Activated B cell treated with CpG ODN at 0.5 μM for 24 hours (primary cell): ENCODE results near the gene HK2. TPM values are rescaled to one million over a fixed set of nuclear protein-coding genes. Genes with fewer than 3 reads are reported as not detected.

Experiments used
- ATAC-seq: fragments of 200-7000 bp; cut with Tn5 transposase; one replicate; pipeline ENCODE4 v1.10.0; 2021; ENCODE audit warnings: low read depth, mild to moderate bottlenecking, moderate library complexity
- CTCF ChIA-PET: fragments of 350-600 bp; sonication (Branson Sonifier 250); formaldehyde crosslinking; loops from one replicate; lab custom pipeline; 2021; ENCODE audit warnings: antibody characterized with exemption; lab: Charles Lee
- POLR2A ChIA-PET: fragments of 350-600 bp; sonication (Branson Sonifier 250); formaldehyde crosslinking; loops from one replicate; lab custom pipeline; 2021; ENCODE audit warnings: antibody characterized with exemption; lab: Charles Lee
- DNase-seq: peaks from one replicate; pipeline ENCODE4 v3.0.0; 2022
- H3K27ac Mint-ChIP-seq: one replicate; pipeline ENCODE4 v1.8.0; 2020; ENCODE audit warnings: mixed read lengths
- H3K27me3 Mint-ChIP-seq: one replicate; pipeline ENCODE4 v1.8.0; 2021; ENCODE audit warnings: mixed read lengths
- H3K36me3 Mint-ChIP-seq: one replicate; pipeline ENCODE4 v1.8.0; 2021; ENCODE audit warnings: low read depth, mixed read lengths
- H3K4me1 Mint-ChIP-seq: one replicate; pipeline ENCODE4 v1.8.0; 2021; ENCODE audit warnings: mixed read lengths
- H3K4me3 Mint-ChIP-seq: one replicate; pipeline ENCODE4 v1.8.0; 2020; ENCODE audit warnings: mild to moderate bottlenecking, mixed read lengths
- H3K9me3 Mint-ChIP-seq: one replicate; pipeline ENCODE4 v1.8.0; 2020; ENCODE audit warnings: mixed read lengths
- CTCF ChIP-seq: fragments of 200-600 bp; IDR thresholded peaks from one replicate; pipeline ENCODE4 v1.8.0; 2022; ENCODE audit warnings: antibody characterized with exemption, mild to moderate bottlenecking
- intact Hi-C: fragments of 100-400 bp; cut with micrococcal nuclease; formaldehyde crosslinking; loops from one replicate; pipeline ENCODE4 v1.15.1; 2024
- total RNA-seq: library from RNA; stranded (reverse); gene quantifications from 2 replicates; pipeline ENCODE4 v1.2.3, GENCODE V29; 2022

Gene HK2
- total RNA-seq, 1 donor from 2014 or later: 15.3 TPM

GRCh38 chr2:74835831-74836674, 2.1 kb downstream of the HK2 start:
- Mint-ChIP-seq H3K36me3 (peaks cover 4% of the 10 kb centered on the region), H3K4me1 (peaks cover 38% of the 10 kb centered on the region), H3K27ac (peak overlapping the region; percentile 86), H3K27me3 (no peaks in the 10 kb centered on the region), H3K4me3 (peak overlapping the region; percentile 95), H3K9me3 (no peaks in the 10 kb centered on the region)
- peak; percentile 28 for ATAC-seq
- DNase-seq: no peak
- POLR2A ChIA-PET: interaction anchor here (0.7 to 6.6 kb wide), 4 partner anchors 8 to 637 kb away, joined by 3 to 47 read pairs (median 10); partner anchors contain the start of gene SEMA4F
- intact Hi-C loops: loop anchor here (1.0 to 10.0 kb wide), 8 partner anchors 8 to 1099 kb away; partner anchors contain the start of genes PCGF1, POLE4 and TPRKB
- no peak for TF ChIP-seq CTCF
- CTCF ChIA-PET: interaction anchor here (0.9 to 4.4 kb wide), 8 partner anchors 9 to 145 kb away, joined by 3 to 40 read pairs (median 4); no protein-coding TSS in a partner anchor

DNA sequence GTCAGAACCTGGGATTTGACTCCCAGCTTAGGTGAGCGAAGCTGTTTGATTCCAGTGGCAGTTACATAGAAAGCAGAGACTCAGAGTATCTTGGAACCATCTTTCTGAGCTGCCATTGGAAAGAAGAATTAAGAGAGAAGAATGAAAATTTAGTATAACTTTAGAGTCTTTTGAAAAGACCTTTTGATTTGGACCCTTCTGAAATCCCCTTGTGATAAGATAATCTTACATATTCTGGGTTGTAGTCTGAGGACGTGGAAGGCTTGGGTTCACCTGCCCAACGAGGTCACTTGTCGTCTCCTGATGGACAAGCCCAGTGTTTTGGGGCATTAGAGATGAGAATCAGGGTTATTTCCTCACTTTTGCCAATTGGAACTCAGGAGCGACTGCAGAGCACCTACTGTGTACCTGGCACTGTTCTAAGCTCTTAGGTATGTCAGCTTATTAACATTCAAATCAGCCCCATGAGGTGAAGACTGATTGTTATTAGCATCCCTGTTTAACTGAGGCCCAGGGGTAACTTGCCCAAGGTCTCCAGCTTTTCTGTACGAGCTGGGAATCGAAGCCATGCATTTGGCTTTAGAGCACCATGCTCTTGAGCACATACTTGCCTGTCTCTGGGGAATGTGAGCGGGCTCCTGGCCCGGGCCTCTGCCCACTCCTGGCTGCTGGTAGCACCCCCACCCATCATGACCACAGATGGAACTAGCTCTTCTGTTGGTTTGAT, 2.9 kb downstream of the HK2 start:
- DNase-seq (no peak), ATAC-seq (no peak)
- POLR2A ChIA-PET: interaction anchor here (0.7 to 6.6 kb wide), 3 partner anchors 12 to 34 kb away, joined by 3 to 47 read pairs (median 6); no protein-coding TSS in a partner anchor
- Mint-ChIP-seq H3K27ac (peak overlapping the region; percentile 86), H3K4me3 (no peak overlapping the region), H3K27me3 (no peaks in the 10 kb centered on the region), H3K9me3 (no peaks in the 10 kb centered on the region), H3K36me3 (peaks cover 4% of the 10 kb centered on the region), H3K4me1 (peaks cover 38% of the 10 kb centered on the region)
- intact Hi-C loops: loop anchor here (1.0 to 10.0 kb wide), 6 partner anchors 32 to 598 kb away; partner anchors contain the start of genes PCGF1 and POLE4
- CTCF ChIA-PET: interaction anchor here (0.8 to 4.4 kb wide), 8 partner anchors 10 to 124 kb away, joined by 3 to 40 read pairs (median 4); no protein-coding TSS in a partner anchor
- peak; percentile 38 for TF ChIP-seq CTCF

DNA sequence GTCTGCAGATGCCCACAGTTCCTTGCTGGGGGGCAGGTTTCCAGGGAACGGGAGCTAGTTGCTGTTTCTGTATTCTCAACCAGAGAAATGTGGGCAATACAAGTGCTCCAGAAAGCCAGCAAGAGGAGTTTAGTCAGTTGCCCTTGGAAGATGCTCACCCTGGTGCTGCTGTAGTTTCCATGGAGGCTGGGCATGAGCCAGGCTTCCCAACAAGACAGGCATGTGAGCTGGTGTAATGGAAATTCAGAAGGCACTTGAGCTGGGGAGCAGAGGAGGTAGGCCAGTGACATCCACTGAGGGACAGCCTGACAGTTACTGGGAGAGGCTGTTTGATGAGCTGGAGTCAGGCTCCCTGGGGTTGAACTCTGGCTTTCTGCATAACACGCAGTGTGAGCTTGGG, 7.7 kb downstream of the HK2 start:
- no peak for TF ChIP-seq CTCF
- no peaks in the 10 kb centered on the region for H3K27me3 Mint-ChIP-seq
- H3K36me3 Mint-ChIP-seq: no peaks in the 10 kb centered on the region
- ChIA-PET CTCF (interaction anchor here (1.1 kb wide), 1 partner anchor 33 kb away, joined by 3 read pairs; no protein-coding TSS in a partner anchor), POLR2A (no interaction called here)
- DNase-seq (no peak), ATAC-seq (no peak)
- H3K9me3 Mint-ChIP-seq: no peaks in the 10 kb centered on the region
- peaks cover 51% of the 10 kb centered on the region for H3K4me1 Mint-ChIP-seq
- no peak overlapping the region for H3K4me3 Mint-ChIP-seq
- intact Hi-C loops: no loop called here
- H3K27ac Mint-ChIP-seq: no peak overlapping the region

GRCh38 chr2:74843433-74843832, 9.5 kb downstream of the HK2 start:
- Mint-ChIP-seq H3K4me3 (peak overlapping the region; percentile 62), H3K27me3 (no peaks in the 10 kb centered on the region), H3K27ac (peak overlapping the region; percentile 74), H3K9me3 (no peaks in the 10 kb centered on the region), H3K4me1 (peaks cover 55% of the 10 kb centered on the region), H3K36me3 (no peaks in the 10 kb centered on the region)
- ATAC-seq: no peak
- intact Hi-C loops: no loop called here
- no peak for DNase-seq
- TF ChIP-seq CTCF: no peak
- CTCF ChIA-PET: interaction anchor here (1.2 kb wide), 1 partner anchor 149 kb away, joined by 3 read pairs; no protein-coding TSS in a partner anchor
- POLR2A ChIA-PET: interaction anchor here (1.3 kb wide), 1 partner anchor 9 kb away, joined by 17 read pairs; the partner anchor contains the start of gene HK2
